CD8-positive, alpha-beta memory T cell (primary cell): ENCODE results near the gene ARPP19. TPM values are rescaled to one million over a fixed set of nuclear protein-coding genes. Genes with fewer than 3 reads are reported as not detected.
"Not testable (repeated sequence)": the region's sequence is repeated elsewhere in the genome, so short reads cannot be mapped to it uniquely, and the experiment has no call there.

Experiments
- CTCF ChIA-PET: fragments of 350-600 bp; sonication (Branson Sonifier 250); formaldehyde crosslinking; loops from one replicate; lab custom pipeline; 2021; ENCODE audit warnings: antibody characterized with exemption; lab: Charles Lee
- POLR2A ChIA-PET: fragments of 350-600 bp; sonication (Branson Sonifier 250); formaldehyde crosslinking; loops from one replicate; lab custom pipeline; 2021; ENCODE audit warnings: antibody characterized with exemption; lab: Charles Lee
- DNase-seq, 5 donors: peaks; one replicate each; pipeline versions ENCODE4 v3.0.0 to v3.0.0-alpha.2; 2020 to 2022; ENCODE audit warnings: mixed read lengths in 1 of 5
- H3K27ac ChIP-seq: one replicate; pipeline ENCODE4 v1.7.0; 2013; ENCODE audit warnings: low read depth, mild to moderate bottlenecking, low read length, moderate library complexity
- H3K27me3 ChIP-seq: 2 replicates; pipeline ENCODE4 v1.7.0; 2013; ENCODE audit warnings: low read length, mild to moderate bottlenecking; ENCODE audit not compliant: insufficient read depth, poor library complexity, severe bottlenecking
- H3K36me3 ChIP-seq: 2 replicates; pipeline ENCODE4 v1.7.0; 2013; ENCODE audit warnings: mild to moderate bottlenecking, low read length, moderate library complexity; ENCODE audit not compliant: insufficient read depth
- H3K4me1 ChIP-seq: 2 replicates; pipeline ENCODE4 v1.7.0; 2013; ENCODE audit warnings: mild to moderate bottlenecking, low read length, moderate library complexity; ENCODE audit not compliant: insufficient read depth
- H3K4me3 ChIP-seq: 2 replicates; pipeline ENCODE4 v1.7.0; 2013; ENCODE audit warnings: mild to moderate bottlenecking, low read length
- H3K9me3 ChIP-seq: 2 replicates; pipeline ENCODE4 v1.7.0; 2013; ENCODE audit warnings: mild to moderate bottlenecking, low read length
- H3K27ac Mint-ChIP-seq, 8 donors: one replicate each; pipeline ENCODE4 v1.8.0; 2020 to 2021; ENCODE audit warnings: mixed read lengths in 8 of 8, mild to moderate bottlenecking in 6 of 8, inconsistent platforms in 3 of 8, moderate library complexity in 3 of 8
- H3K27me3 Mint-ChIP-seq, 2 donors: one replicate each; pipeline ENCODE4 v1.8.0; 2020 to 2021; ENCODE audit warnings: mixed read lengths in 2 of 2, mild to moderate bottlenecking in 1 of 2, moderate library complexity in 1 of 2
- H3K36me3 Mint-ChIP-seq, 3 donors: one replicate each; pipeline ENCODE4 v1.8.0; 2020 to 2021; ENCODE audit warnings: mixed read lengths in 3 of 3, inconsistent platforms in 1 of 3, mild to moderate bottlenecking in 1 of 3
- H3K4me1 Mint-ChIP-seq, 3 donors: one replicate each; pipeline ENCODE4 v1.8.0; 2020 to 2021; ENCODE audit warnings: mixed read lengths in 3 of 3, inconsistent platforms in 1 of 3, mild to moderate bottlenecking in 1 of 3
- H3K4me3 Mint-ChIP-seq, 7 donors: one replicate each; pipeline ENCODE4 v1.8.0; 2020 to 2021; ENCODE audit warnings: mixed read lengths in 7 of 7, mild to moderate bottlenecking in 6 of 7, moderate library complexity in 4 of 7, inconsistent platforms in 2 of 7
- H3K9me3 Mint-ChIP-seq, 5 donors: one replicate each; pipeline ENCODE4 v1.8.0; 2020 to 2022; ENCODE audit warnings: mixed read lengths in 5 of 5, mild to moderate bottlenecking in 3 of 5, moderate library complexity in 2 of 5, inconsistent platforms in 1 of 5
- polyA plus RNA-seq: library from polyadenylated mRNA; unstranded; fragments of 300-500 nt; fragmentation: Illumina TruSeq; gene quantifications from one replicate; pipeline ENCODE4 v1.2.3, GENCODE V29; 2021
- total RNA-seq, 2 experiments: library from RNA; stranded (reverse); gene quantifications; one replicate each; pipeline ENCODE4 v1.2.3, GENCODE V29; 2021

Gene ARPP19, protein sequence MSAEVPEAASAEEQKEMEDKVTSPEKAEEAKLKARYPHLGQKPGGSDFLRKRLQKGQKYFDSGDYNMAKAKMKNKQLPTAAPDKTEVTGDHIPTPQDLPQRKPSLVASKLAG
- total RNA-seq (100 to 1,000 TPM; 226 to 270 TPM), polyA plus RNA-seq (55.3 TPM)

DNA sequence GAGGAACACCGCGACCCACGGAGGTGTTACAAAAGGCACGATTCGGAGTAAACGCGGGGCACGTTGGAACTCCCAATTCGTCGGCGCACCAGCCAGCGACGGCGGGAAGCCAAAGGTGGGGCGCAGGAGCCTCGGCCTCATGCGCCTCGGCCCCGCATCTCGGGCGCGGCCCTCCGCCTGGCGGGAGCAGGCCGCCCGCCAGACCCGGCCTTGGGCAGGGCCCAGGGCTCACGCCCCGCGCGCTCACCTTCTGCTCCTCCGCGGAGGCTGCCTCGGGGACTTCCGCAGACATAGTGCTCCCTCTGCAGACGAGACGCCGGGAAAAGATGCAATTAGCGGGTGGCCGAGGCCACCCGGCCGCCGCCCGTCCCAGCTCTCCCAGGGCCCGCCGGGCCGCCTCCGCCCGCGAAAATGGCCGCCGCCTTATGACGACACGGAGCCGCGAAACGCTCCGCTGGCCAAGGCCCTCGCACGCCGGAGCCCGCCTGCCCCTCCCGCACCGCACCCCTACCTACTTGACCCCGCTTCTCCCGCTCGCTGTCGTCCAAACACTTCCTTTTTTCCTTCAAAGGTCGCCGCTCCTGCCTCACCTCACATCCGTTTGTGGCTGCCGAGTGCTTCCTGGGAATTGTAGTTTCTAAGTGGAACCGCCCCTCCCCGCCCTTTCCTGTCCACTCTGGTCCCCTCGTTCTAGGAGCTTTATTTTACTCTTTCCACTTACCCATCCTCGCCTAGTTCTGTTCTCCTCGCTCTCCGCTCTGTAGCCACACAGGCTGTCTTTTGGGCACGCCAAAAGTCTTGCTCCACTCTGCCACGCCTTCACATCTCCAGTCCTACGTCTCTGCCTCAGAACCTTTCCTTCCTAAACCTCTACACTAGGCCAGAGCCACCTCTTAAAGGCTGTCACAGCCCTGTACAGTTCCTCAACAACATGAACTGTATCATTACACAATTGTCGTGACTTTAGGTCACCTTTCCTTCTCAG is at the start of gene ARPP19:
Gene ARPP19 (minus strand): TSS at position 430 of the 985 bp plus-strand sequence. CDS start 138 bp downstream, at position 292.
- POLR2A ChIA-PET = interaction anchor here (0.6 kb wide), 1 partner anchor 163 kb away, joined by 4 read pairs; no protein-coding TSS in a partner anchor

DNA sequence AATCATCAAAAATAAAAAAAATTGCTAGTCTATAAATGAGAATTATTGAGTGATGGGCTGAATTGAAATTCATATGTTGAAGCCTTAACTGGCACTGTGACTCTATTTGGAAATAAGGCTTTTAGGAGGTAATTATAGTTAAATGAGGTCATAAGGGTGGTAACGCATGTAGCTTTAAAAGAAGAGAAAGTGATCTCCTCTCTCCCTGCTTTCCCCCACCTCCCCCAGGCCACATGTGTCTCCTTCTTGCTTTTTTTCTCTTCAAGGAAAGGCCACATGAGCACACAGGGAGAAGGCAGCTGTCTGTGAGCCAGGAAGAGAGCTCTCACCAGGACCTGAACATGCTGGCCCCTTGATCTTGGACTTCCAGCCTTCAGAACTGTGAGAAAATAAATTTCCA is 48.2 kb upstream of the ARPP19 start:
- CTCF ChIA-PET = no interaction called here
- H3K4me3 Mint-ChIP-seq = no peak overlapping the region
- peak overlapping the region in 2 of 8 donors; percentile 59 to 68 for H3K27ac Mint-ChIP-seq
- no peaks in the 10 kb centered on the region for H3K27me3 Mint-ChIP-seq
- no peaks in the 10 kb centered on the region for H3K4me1 ChIP-seq
- no peak for DNase-seq
- no peaks in the 10 kb centered on the region for H3K9me3 Mint-ChIP-seq
- peaks cover 17% of the 10 kb centered on the region for H3K36me3 ChIP-seq
- POLR2A ChIA-PET = no interaction called here
- peaks cover 11 to 19% (median 11%) of the 10 kb centered on the region in 3 donors for H3K4me1 Mint-ChIP-seq
- no peak overlapping the region for H3K4me3 ChIP-seq
- H3K36me3 Mint-ChIP-seq = peaks cover 3 to 80% (median 18%) of the 10 kb centered on the region in 3 donors
- H3K9me3 ChIP-seq = no peaks in the 10 kb centered on the region
- H3K27ac ChIP-seq = no peak overlapping the region
- no peaks in the 10 kb centered on the region for H3K27me3 ChIP-seq

More for the DNA sequence above, at the start of gene ARPP19:
- DNase-seq = peak; percentile 62 to 85 (median 78)
- Mint-ChIP-seq H3K27me3 (peaks cover 0 to 3% of the 10 kb centered on the region in 2 donors), H3K27ac (peak within 1 kb of the TSS; percentile 96 to 100 (median 100)), H3K4me3 (peak within 1 kb of the TSS; percentile 90 to 100 (median 95)), H3K4me1 (peaks cover 36 to 44% (median 42%) of the 10 kb centered on the region in 3 donors), H3K9me3 (no peaks in the 10 kb centered on the region), H3K36me3 (peaks cover 0 to 17% (median 0%) of the 10 kb centered on the region in 3 donors)
- peaks cover 27% of the 10 kb centered on the region for H3K4me1 ChIP-seq
- H3K36me3 ChIP-seq = no peaks in the 10 kb centered on the region
- no peaks in the 10 kb centered on the region for H3K27me3 ChIP-seq
- H3K27ac ChIP-seq = peak within 1 kb of the TSS; percentile 92
- H3K4me3 ChIP-seq = peak within 1 kb of the TSS; percentile 83
- no peaks in the 10 kb centered on the region for H3K9me3 ChIP-seq
- CTCF ChIA-PET = interaction anchor here (0.9 to 1.0 kb wide), 4 partner anchors 14 to 237 kb away, joined by 3 to 4 read pairs (median 4); no protein-coding TSS in a partner anchor

DNA sequence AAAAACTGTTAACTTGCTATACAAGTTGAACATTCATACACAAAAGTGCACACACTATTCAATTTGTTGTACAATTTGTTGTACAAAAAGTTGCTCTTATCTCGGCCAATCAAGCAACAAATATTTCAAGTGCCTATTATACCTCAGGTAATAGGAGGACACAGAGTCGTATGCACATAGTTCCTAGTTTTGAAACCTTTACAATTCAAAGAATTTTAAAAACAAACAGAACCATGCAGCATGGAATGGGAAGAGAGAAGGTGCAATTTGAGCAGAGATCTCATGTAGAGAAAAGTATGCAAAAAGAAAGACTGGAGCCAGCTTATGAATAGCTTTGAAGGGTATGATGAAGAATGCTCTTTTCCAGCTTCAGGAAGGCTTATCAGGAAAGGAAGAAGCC is 46.5 kb upstream of the ARPP19 start:
- Histone ChIP-seq H3K9me3 (no peaks in the 10 kb centered on the region), H3K27me3 (no peaks in the 10 kb centered on the region), H3K36me3 (peaks cover 17% of the 10 kb centered on the region), H3K27ac (no peak overlapping the region), H3K4me3 (no peak overlapping the region), H3K4me1 (no peaks in the 10 kb centered on the region)
- Mint-ChIP-seq H3K4me3 (no peak overlapping the region), H3K36me3 (peaks cover 3 to 80% (median 19%) of the 10 kb centered on the region in 3 donors), H3K9me3 (no peaks in the 10 kb centered on the region), H3K27me3 (no peaks in the 10 kb centered on the region), H3K4me1 (peaks cover 9 to 12% (median 10%) of the 10 kb centered on the region in 3 donors), H3K27ac (peak overlapping the region in 1 of 8 donors; percentile 52)
- CTCF ChIA-PET = interaction anchor here (1.4 kb wide), 1 partner anchor 120 kb away, joined by 4 read pairs; no protein-coding TSS in a partner anchor
- POLR2A ChIA-PET = no interaction called here
- DNase-seq = no peak

DNA sequence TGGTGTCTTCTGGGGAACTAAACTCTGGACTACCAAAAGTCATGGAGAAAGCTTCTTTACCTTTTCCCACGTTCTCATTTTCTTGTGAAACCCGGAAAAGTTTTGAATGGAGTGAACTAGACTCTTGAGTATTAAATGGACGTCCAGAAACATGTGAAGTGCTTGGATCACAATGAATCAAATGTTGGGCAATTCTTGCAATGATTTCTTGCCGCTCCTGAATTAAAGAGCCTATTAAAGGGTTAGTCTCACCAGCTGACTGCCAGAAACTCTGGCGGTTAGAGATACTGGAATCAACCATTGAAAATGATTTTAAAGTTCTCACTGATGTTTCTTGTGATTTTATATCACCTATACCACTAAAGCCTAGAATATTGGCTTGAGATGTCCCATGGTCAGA is 40.8 kb upstream of the ARPP19 start:
- no peaks in the 10 kb centered on the region for H3K9me3 Mint-ChIP-seq
- H3K4me1 Mint-ChIP-seq = peaks cover 0 to 6% (median 2%) of the 10 kb centered on the region in 3 donors
- H3K4me3 ChIP-seq = no peak overlapping the region
- no peaks in the 10 kb centered on the region for H3K4me1 ChIP-seq
- no peak overlapping the region for H3K4me3 Mint-ChIP-seq
- H3K27me3 ChIP-seq = no peaks in the 10 kb centered on the region
- H3K27me3 Mint-ChIP-seq = no peaks in the 10 kb centered on the region
- H3K9me3 ChIP-seq = no peaks in the 10 kb centered on the region
- POLR2A ChIA-PET = no interaction called here
- no peak overlapping the region for H3K27ac Mint-ChIP-seq
- DNase-seq = no peak
- CTCF ChIA-PET = no interaction called here
- peaks cover 3 to 76% (median 17%) of the 10 kb centered on the region in 3 donors for H3K36me3 Mint-ChIP-seq
- H3K36me3 ChIP-seq = peaks cover 23% of the 10 kb centered on the region
- H3K27ac ChIP-seq = no peak overlapping the region

DNA sequence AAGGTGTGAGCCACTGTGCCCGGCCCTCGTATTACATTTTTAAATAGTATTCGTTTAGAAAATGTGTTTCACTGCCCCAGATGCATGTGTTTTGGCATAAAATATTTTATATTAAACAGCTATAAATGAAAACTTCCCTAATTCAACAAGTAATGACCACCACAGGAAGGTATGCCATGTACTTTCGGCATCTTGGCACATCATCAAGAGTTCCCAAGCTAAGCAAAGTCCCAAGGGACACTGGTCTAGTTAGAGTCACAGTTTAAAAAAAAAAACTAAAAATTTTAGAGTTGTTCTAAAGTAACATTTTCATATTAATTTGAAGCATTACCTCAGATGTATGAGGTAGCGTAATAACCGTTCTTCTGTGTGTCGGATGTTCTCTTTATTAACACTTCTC is 15.6 kb upstream of the ARPP19 start:
- H3K36me3 ChIP-seq = peaks cover 13% of the 10 kb centered on the region
- Mint-ChIP-seq H3K4me3 (no peak overlapping the region), H3K27me3 (no peaks in the 10 kb centered on the region), H3K27ac (no peak overlapping the region), H3K36me3 (peaks cover 4 to 77% (median 12%) of the 10 kb centered on the region in 3 donors), H3K4me1 (no peaks in the 10 kb centered on the region), H3K9me3 (no peaks in the 10 kb centered on the region)
- POLR2A ChIA-PET = no interaction called here
- CTCF ChIA-PET = no interaction called here
- H3K4me1 ChIP-seq = no peaks in the 10 kb centered on the region
- no peaks in the 10 kb centered on the region for H3K27me3 ChIP-seq
- no peak overlapping the region for H3K4me3 ChIP-seq
- DNase-seq = no peak
- H3K27ac ChIP-seq = no peak overlapping the region
- H3K9me3 ChIP-seq = no peaks in the 10 kb centered on the region

DNA sequence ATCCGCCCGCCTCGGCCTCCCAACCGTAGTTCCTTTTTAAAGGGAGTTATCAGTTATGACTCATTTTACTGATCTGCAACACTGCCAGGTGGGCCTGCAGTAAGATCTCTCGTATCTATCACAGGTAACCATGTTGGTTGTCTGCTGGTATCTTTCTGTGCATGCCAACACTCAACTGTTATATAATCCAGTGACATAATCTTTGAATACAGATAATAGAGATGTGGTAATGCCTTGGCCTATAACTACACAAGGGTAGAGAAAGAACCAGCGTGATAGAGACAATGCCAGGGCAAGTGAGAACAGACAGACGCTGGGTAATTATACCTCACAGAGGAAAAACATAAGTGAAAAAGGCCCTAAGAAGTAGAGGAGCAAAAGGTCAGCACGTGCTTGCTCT is 11.0 kb upstream of the ARPP19 start:
- CTCF ChIA-PET = no interaction called here
- no peak for DNase-seq
- Mint-ChIP-seq H3K4me1 (no peaks in the 10 kb centered on the region), H3K27ac (no peak overlapping the region), H3K9me3 (no peaks in the 10 kb centered on the region), H3K4me3 (no peak overlapping the region), H3K27me3 (no peaks in the 10 kb centered on the region), H3K36me3 (peaks cover 0 to 52% (median 13%) of the 10 kb centered on the region in 3 donors)
- H3K9me3 ChIP-seq = no peaks in the 10 kb centered on the region
- H3K27ac ChIP-seq = no peak overlapping the region
- POLR2A ChIA-PET = no interaction called here
- H3K27me3 ChIP-seq = no peaks in the 10 kb centered on the region
- peaks cover 13% of the 10 kb centered on the region for H3K36me3 ChIP-seq
- H3K4me3 ChIP-seq = no peak overlapping the region
- no peaks in the 10 kb centered on the region for H3K4me1 ChIP-seq

DNA sequence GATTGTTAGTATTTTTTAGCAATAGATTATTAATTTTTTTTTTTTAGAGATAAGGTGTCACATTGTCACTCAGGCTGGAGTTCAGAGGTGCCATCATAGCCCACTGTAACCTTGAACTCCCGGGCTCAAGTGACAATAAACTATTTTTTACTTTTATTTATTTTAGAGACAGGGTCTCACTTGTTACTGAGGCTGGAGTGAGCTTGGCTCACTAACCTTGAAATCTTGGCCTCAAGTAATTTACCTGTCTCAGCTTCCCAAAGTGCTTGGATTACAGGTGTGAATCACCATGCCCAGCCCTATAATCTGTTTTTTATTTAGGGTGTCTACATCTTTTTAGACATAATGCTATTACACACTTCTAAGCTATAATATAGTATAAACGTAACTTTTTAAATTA is 7.9 kb upstream of the ARPP19 start:
- ChIA-PET POLR2A (interaction anchor here (0.6 to 0.7 kb wide), 2 partner anchors 24 to 52 kb away, joined by 3 to 5 read pairs; no protein-coding TSS in a partner anchor), CTCF (no interaction called here)
- H3K9me3 Mint-ChIP-seq = peaks cover 0 to 2% (median 0%) of the 10 kb centered on the region in 5 donors
- Histone ChIP-seq H3K36me3 (no peaks in the 10 kb centered on the region), H3K4me1 (no peaks in the 10 kb centered on the region), H3K27ac (no peak overlapping the region), H3K4me3 (no peak overlapping the region), H3K9me3 (no peaks in the 10 kb centered on the region), H3K27me3 (no peaks in the 10 kb centered on the region)
- H3K4me1 Mint-ChIP-seq = no peaks in the 10 kb centered on the region
- DNase-seq = no peak
- no peaks in the 10 kb centered on the region for H3K27me3 Mint-ChIP-seq
- no peak overlapping the region for H3K27ac Mint-ChIP-seq
- peaks cover 0 to 22% (median 3%) of the 10 kb centered on the region in 3 donors for H3K36me3 Mint-ChIP-seq
- H3K4me3 Mint-ChIP-seq = no peak overlapping the region

DNA sequence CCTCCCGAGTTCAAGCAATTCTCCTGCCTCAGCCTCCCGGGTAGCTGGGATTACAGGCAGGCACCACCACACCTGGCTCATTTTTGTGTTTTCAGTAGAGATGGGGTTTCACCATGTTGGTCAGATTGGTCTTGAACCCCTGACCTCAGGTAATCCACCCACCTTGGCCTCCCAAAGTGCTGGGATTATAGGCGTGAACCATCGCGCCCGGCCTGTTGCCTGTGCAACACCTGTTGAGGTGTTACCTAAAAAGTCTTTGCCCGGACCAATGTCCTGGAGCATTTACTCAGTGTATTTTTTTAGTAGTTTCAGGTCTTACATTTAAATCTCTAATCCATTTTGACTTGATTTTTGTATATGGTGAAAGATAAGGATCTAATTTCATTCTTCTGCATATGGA is 6.7 kb upstream of the ARPP19 start:
- H3K4me3 ChIP-seq, CTCF ChIA-PET, H3K4me3 Mint-ChIP-seq, H3K4me1 Mint-ChIP-seq, H3K9me3 Mint-ChIP-seq, H3K9me3 ChIP-seq, H3K27me3 ChIP-seq, H3K36me3 ChIP-seq, POLR2A ChIA-PET, DNase-seq, H3K27ac Mint-ChIP-seq, H3K4me1 ChIP-seq, H3K27ac ChIP-seq, H3K27me3 Mint-ChIP-seq: not testable (repeated sequence)
- H3K36me3 Mint-ChIP-seq = peaks cover 0 to 12% (median 1%) of the 10 kb centered on the region in 3 donors
